ENCODE measurements around the gene CNKSR2. TPM values are rescaled to one million over a fixed set of nuclear protein-coding genes. Genes with fewer than 3 reads are reported as not detected.

CNKSR2 gene
- total and polyA plus RNA-seq, 2 of the 13 experiments (the other 11 are each of a cell fraction or from before 2014, with no cell fraction given): not detected

DNA sequence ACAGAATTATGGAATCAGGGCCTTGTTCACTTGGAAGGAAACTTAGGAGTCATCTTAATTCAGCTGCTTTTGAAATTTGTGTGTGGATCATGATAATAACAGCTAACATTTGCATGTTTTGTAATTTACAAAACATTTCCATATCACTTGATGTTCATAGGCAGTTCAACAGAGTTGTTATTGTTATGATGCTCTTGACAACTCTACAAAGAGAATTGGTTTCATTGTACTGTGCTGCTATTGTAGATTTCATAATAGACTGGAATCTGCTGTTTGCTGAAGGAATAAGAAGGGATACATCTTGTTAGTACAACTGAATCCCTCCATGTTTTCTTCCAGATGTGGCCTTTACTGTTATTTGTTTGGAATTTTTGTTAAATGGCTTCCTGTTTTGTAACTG lies 83.5 kb downstream of the CNKSR2 start:
- CTCF ChIA-PET (ENCODE audit: low intra/inter-chr PET ratio, low total read pairs): no interaction called here
- FAIRE-seq: no peak
- H4K20me1 ChIP-seq (ENCODE audit: insufficient read depth, low read length): no peaks in the 10 kb centered on the region

More for the DNA sequence above, 83.5 kb downstream of the CNKSR2 start:
- Histone ChIP-seq H3K4me3 (replicated peaks in 1 of 3; ENCODE audit: insufficient read depth in 1 of 3, low read depth in 2 of 3, low read length in 3 of 3) (no peak overlapping the region), H3K9ac (ENCODE audit: insufficient read depth, low read depth, low read length) (no peak overlapping the region), H3K27me3 (ENCODE audit: control insufficient read depth in 1 of 2, insufficient read depth in 2 of 2, low read length in 2 of 2) (no peaks in the 10 kb centered on the region), H3K9me3 (ENCODE audit: low read length) (no peaks in the 10 kb centered on the region), H3K4me1 (ENCODE audit: insufficient read depth, low read length) (no peaks in the 10 kb centered on the region), H3K27ac (ENCODE audit: extremely low read length, insufficient read depth, low read length) (no peak overlapping the region), H3K4me2 (ENCODE audit: low read depth, low read length) (no peak overlapping the region), H2AFZ (ENCODE audit: low read length) (no peak overlapping the region), H3K79me2 (ENCODE audit: insufficient read depth, low read length) (no peaks in the 10 kb centered on the region), H3K36me3 (replicated peaks in 1 of 2; ENCODE audit: control insufficient read depth in 1 of 2, insufficient read depth in 2 of 2, low read length in 2 of 2) (no peaks in the 10 kb centered on the region)
- POLR2A ChIA-PET: no interaction called here
- intact Hi-C loops (cut with micrococcal nuclease; ENCODE audit: unreplicated experiment): no loop called here
- no peak for ATAC-seq
- no TSS peak for BruUV-seq (replicated peaks)
- no peak for DNase-seq (ENCODE audit: low spot score)
- TF ChIP-seq ZNF629 (CRISPR knock-in tag; conservative IDR thresholded peaks at IDR 0.05): no peak
- TF ChIP-seq, protein P1, sequence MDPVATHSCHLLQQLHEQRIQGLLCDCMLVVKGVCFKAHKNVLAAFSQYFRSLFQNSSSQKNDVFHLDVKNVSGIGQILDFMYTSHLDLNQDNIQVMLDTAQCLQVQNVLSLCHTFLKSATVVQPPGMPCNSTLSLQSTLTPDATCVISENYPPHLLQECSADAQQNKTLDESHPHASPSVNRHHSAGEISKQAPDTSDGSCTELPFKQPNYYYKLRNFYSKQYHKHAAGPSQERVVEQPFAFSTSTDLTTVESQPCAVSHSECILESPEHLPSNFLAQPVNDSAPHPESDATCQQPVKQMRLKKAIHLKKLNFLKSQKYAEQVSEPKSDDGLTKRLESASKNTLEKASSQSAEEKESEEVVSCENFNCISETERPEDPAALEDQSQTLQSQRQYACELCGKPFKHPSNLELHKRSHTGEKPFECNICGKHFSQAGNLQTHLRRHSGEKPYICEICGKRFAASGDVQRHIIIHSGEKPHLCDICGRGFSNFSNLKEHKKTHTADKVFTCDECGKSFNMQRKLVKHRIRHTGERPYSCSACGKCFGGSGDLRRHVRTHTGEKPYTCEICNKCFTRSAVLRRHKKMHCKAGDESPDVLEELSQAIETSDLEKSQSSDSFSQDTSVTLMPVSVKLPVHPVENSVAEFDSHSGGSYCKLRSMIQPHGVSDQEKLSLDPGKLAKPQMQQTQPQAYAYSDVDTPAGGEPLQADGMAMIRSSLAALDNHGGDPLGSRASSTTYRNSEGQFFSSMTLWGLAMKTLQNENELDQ (CRISPR knock-in tag; IDR thresholded peaks at IDR 0.05; ENCODE audit: borderline replicate concordance): no peak
- no peak for TF ChIP-seq REPIN1 (CRISPR knock-in tag; IDR thresholded peaks at IDR 0.05; ENCODE audit: borderline replicate concordance, low read depth)
- TF ChIP-seq, protein P2, sequence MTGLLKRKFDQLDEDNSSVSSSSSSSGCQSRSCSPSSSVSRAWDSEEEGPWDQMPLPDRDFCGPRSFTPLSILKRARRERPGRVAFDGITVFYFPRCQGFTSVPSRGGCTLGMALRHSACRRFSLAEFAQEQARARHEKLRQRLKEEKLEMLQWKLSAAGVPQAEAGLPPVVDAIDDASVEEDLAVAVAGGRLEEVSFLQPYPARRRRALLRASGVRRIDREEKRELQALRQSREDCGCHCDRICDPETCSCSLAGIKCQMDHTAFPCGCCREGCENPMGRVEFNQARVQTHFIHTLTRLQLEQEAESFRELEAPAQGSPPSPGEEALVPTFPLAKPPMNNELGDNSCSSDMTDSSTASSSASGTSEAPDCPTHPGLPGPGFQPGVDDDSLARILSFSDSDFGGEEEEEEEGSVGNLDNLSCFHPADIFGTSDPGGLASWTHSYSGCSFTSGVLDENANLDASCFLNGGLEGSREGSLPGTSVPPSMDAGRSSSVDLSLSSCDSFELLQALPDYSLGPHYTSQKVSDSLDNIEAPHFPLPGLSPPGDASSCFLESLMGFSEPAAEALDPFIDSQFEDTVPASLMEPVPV (CRISPR knock-in tag; IDR thresholded peaks at IDR 0.05): no peak
- no peak for TF ChIP-seq ZNF724P (CRISPR knock-in tag; IDR thresholded peaks at IDR 0.05; ENCODE audit: borderline replicate concordance)
- no peak for TF ChIP-seq MEIS2 (CRISPR knock-in tag; IDR thresholded peaks at IDR 0.05)
- TF ChIP-seq, protein P3, sequence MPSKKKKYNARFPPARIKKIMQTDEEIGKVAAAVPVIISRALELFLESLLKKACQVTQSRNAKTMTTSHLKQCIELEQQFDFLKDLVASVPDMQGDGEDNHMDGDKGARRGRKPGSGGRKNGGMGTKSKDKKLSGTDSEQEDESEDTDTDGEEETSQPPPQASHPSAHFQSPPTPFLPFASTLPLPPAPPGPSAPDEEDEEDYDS (CRISPR knock-in tag; IDR thresholded peaks at IDR 0.05): no peak
- no peak for TF ChIP-seq PCBP1 (IDR thresholded peaks at IDR 0.05; ENCODE audit: borderline replicate concordance, low read depth, low read length)
- TF ChIP-seq, protein P4, sequence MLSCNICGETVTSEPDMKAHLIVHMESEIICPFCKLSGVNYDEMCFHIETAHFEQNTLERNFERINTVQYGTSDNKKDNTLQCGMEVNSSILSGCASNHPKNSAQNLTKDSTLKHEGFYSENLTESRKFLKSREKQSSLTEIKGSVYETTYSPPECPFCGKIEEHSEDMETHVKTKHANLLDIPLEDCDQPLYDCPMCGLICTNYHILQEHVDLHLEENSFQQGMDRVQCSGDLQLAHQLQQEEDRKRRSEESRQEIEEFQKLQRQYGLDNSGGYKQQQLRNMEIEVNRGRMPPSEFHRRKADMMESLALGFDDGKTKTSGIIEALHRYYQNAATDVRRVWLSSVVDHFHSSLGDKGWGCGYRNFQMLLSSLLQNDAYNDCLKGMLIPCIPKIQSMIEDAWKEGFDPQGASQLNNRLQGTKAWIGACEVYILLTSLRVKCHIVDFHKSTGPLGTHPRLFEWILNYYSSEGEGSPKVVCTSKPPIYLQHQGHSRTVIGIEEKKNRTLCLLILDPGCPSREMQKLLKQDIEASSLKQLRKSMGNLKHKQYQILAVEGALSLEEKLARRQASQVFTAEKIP (CRISPR knock-in tag; IDR thresholded peaks at IDR 0.05; ENCODE audit: borderline replicate concordance): no peak
- no peak for TF ChIP-seq KDM2A (CRISPR knock-in tag; IDR thresholded peaks at IDR 0.05; ENCODE audit: borderline replicate concordance, low read depth)
- no peak for TF ChIP-seq RAD51 (IDR thresholded peaks at IDR 0.05; ENCODE audit: borderline replicate concordance)
- TF ChIP-seq YEATS4 (CRISPR knock-in tag; IDR thresholded peaks at IDR 0.05; ENCODE audit: borderline replicate concordance): no peak
- TF ChIP-seq POLR2A (IDR thresholded peaks at IDR 0.05; ENCODE audit: insufficient read depth in 1 of 2, low read depth in 2 of 2, low read length in 2 of 2): no peak
- TF ChIP-seq, protein P5, sequence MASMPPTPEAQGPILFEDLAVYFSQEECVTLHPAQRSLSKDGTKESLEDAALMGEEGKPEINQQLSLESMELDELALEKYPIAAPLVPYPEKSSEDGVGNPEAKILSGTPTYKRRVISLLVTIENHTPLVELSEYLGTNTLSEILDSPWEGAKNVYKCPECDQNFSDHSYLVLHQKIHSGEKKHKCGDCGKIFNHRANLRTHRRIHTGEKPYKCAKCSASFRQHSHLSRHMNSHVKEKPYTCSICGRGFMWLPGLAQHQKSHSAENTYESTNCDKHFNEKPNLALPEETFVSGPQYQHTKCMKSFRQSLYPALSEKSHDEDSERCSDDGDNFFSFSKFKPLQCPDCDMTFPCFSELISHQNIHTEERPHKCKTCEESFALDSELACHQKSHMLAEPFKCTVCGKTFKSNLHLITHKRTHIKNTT (CRISPR knock-in tag; IDR thresholded peaks at IDR 0.05): no peak
- no peak for TF ChIP-seq KAT8 (CRISPR knock-in tag; IDR thresholded peaks at IDR 0.05)
- in situ Hi-C loops (cut with HindIII; ENCODE audit: extremely low pct_ligation_motif_present, low pct_unique_long_range_greater_than_20kb): no loop called here

Measured in HepG2 (cell line).